Endothelial cell of umbilical vein (primary cell): Measurements from ENCODE around the gene NDUFS6. TPM values are rescaled to one million over a fixed set of nuclear protein-coding genes. Genes with fewer than 3 reads are reported as not detected.

Source experiments
- BruUV-seq: library from RNA; stranded (reverse); fragments of 400-500 nt; replicated peaks from 2 replicates; lab custom pipeline; 2021; lab: Mats Ljungman, UMichigan
- CTCF ChIA-PET: fragments of 300-600, 350-600 bp; sonication (Branson Sonifier 250); formaldehyde crosslinking; loops from one replicate; lab custom pipeline; 2021; ENCODE audit warnings: antibody characterized with exemption, inconsistent platforms; lab: Charles Lee
- POLR2A ChIA-PET: fragments of 300-600, 350-600 bp; sonication (Branson Sonifier 250); formaldehyde crosslinking; loops from one replicate; lab custom pipeline; 2021; ENCODE audit warnings: antibody characterized with exemption, inconsistent platforms; lab: Charles Lee
- DNase-seq: peaks from one replicate; pipeline ENCODE4 v3.0.0-alpha.2; 2011; ENCODE audit warnings: low read depth, low spot score
- FAIRE-seq: peaks from 2 replicates; lab custom pipeline; 2011; peaks lifted over from hg19 to GRCh38; lab: Jason Lieb, UNC
- H2AFZ ChIP-seq: 2 replicates; pipeline ENCODE4 v1.6.0; 2012; ENCODE audit warnings: low read depth, low read length, control low read depth, inconsistent platforms
- H3K27ac ChIP-seq: 2 replicates; pipeline ENCODE4 v1.5.1; 2011; ENCODE audit warnings: low read depth, mild to moderate bottlenecking, control low read depth, low read length, moderate library complexity; ENCODE audit not compliant: insufficient read depth
- H3K27me3 ChIP-seq, 2 experiments: 2 replicates each; pipeline versions ENCODE4 v1.6.0 to v1.6.1; 2011; ENCODE audit warnings: low read length in 2 of 2, mixed read lengths in 1 of 2; ENCODE audit not compliant: control insufficient read depth in 2 of 2, insufficient read depth in 2 of 2
- H3K36me3 ChIP-seq, 2 experiments: 2 replicates in 1 of 2; 3 replicates in 1 of 2; pipeline ENCODE4 v1.5.1; 2011; ENCODE audit warnings: low read length in 2 of 2, mild to moderate bottlenecking in 1 of 2, moderate library complexity in 1 of 2; ENCODE audit not compliant: control insufficient read depth in 2 of 2, insufficient read depth in 2 of 2; ENCODE audit errors: extremely low read depth in 1 of 2
- H3K4me1 ChIP-seq: 3 replicates; pipeline ENCODE4 v1.5.1; 2011; ENCODE audit warnings: mild to moderate bottlenecking, low read length; ENCODE audit not compliant: control insufficient read depth, insufficient read depth; ENCODE audit errors: extremely low read depth
- H3K4me2 ChIP-seq: 2 replicates; pipeline ENCODE4 v1.6.1; 2011; ENCODE audit warnings: low read length, control low read depth, mixed read lengths; ENCODE audit not compliant: insufficient read depth
- H3K4me3 ChIP-seq, 3 experiments: fragments of 200-600 bp in 1 of 3; sonication (generic), shearing (Covaris generic) in 1 of 3; replicated peaks in 1 of 3; 2 replicates each; pipeline ENCODE4 v1.5.1; 2011 to 2016; ENCODE audit warnings: control low read depth in 3 of 3, low read length in 3 of 3, mild to moderate bottlenecking in 2 of 3, inconsistent platforms in 1 of 3, low read depth in 1 of 3, moderate library complexity in 1 of 3; ENCODE audit not compliant: insufficient read depth in 1 of 3
- H3K79me2 ChIP-seq: 2 replicates; pipeline ENCODE4 v1.6.0; 2012; ENCODE audit warnings: low read length, inconsistent platforms; ENCODE audit not compliant: control insufficient read depth, insufficient read depth
- H3K9ac ChIP-seq: replicated peaks from 2 replicates; pipeline ENCODE3; 2011; ENCODE audit warnings: low read length, control low read depth; ENCODE audit not compliant: insufficient read depth; ENCODE audit errors: extremely low read depth
- H3K9me1 ChIP-seq: replicated peaks from 3 replicates; pipeline ENCODE4 v1.6.0; 2011; ENCODE audit warnings: mild to moderate bottlenecking, low read length; ENCODE audit not compliant: control insufficient read depth, insufficient read depth; ENCODE audit errors: extremely low read depth
- H3K9me3 ChIP-seq: replicated peaks from 2 replicates; pipeline ENCODE4 v1.5.1; 2012; ENCODE audit warnings: low read length, inconsistent platforms; ENCODE audit not compliant: control insufficient read depth, insufficient read depth
- H4K20me1 ChIP-seq: replicated peaks from 2 replicates; pipeline ENCODE3; 2011; ENCODE audit warnings: mild to moderate bottlenecking, low read length; ENCODE audit not compliant: control insufficient read depth, insufficient read depth; ENCODE audit errors: extremely low read depth
- EZH2 ChIP-seq: IDR thresholded peaks from 2 replicates; pipeline ENCODE4 v1.6.1; 2012; ENCODE audit warnings: borderline replicate concordance, low read depth, mild to moderate bottlenecking, moderate library complexity, low read length, inconsistent platforms; ENCODE audit not compliant: severe bottlenecking
- GATA2 ChIP-seq: IDR thresholded peaks from 2 replicates; pipeline ENCODE4 v1.7.0; 2011; ENCODE audit warnings: low read depth, mild to moderate bottlenecking, moderate library complexity, mixed read lengths, low read length; ENCODE audit not compliant: insufficient read length, insufficient read depth
- MYC ChIP-seq: IDR thresholded peaks from one replicate; pipeline ENCODE4 v1.6.1; 2011; ENCODE audit warnings: mild to moderate bottlenecking, low read depth, low read length
- POLR2A ChIP-seq: IDR thresholded peaks from 2 replicates; pipeline ENCODE4 v1.6.1; 2012; ENCODE audit warnings: low read depth, mild to moderate bottlenecking, control low read depth, low read length
- POLR2AphosphoS5 ChIP-seq: IDR thresholded peaks from 2 replicates; pipeline ENCODE4 v1.6.1; 2012; ENCODE audit warnings: low read depth, mild to moderate bottlenecking, control low read depth, low read length, moderate library complexity; ENCODE audit not compliant: insufficient read depth
- dilution Hi-C: fragments of 300-500 bp; cut with MboI; formaldehyde crosslinking; loops from one replicate; pipeline ENCODE4 v1.15.0; 2019; ENCODE audit warnings: low sequenced_read_pairs; ENCODE audit not compliant: extremely low pct_ligation_motif_present
- intact Hi-C: fragments of 100-400 bp; cut with micrococcal nuclease; formaldehyde crosslinking; loops from one replicate; pipeline ENCODE4 v1.10.0; 2022
- polyA plus RNA-seq, 4 experiments: library from polyadenylated mRNA; depleted of rRNA in 3 of 4; stranded (reverse) in 3 of 4; unstranded in 1 of 4; fragments of >200 nt; gene quantifications; 2 replicates each; pipeline versions ENCODE4 v1.2.1 to v1.2.3, GENCODE V29; 2011 to 2012; ENCODE audit warnings: missing spikeins in 1 of 4
- total RNA-seq: library from RNA; stranded (reverse); gene quantifications from 2 replicates; pipeline ENCODE4 v1.2.3, GENCODE V29; 2021
- TF ChIP-seq, protein P1 (sequence below), 2 donors: IDR thresholded peaks; 1 replicate in 1 of 2; 2 replicates in 1 of 2; pipeline ENCODE4 v1.5.1; 2011; ENCODE audit warnings: low read length in 2 of 2, mild to moderate bottlenecking in 2 of 2, moderate library complexity in 2 of 2, control low read depth in 1 of 2, inconsistent platforms in 1 of 2, low read depth in 1 of 2; ENCODE audit not compliant: insufficient read depth in 1 of 2; ENCODE audit errors: extremely low read depth in 1 of 2
- TF ChIP-seq, protein P2 (sequence below): IDR thresholded peaks from 2 replicates; pipeline ENCODE4 v1.6.1; 2011; ENCODE audit not compliant: insufficient read depth, insufficient read length

The NDUFS6 gene
- total and polyA plus RNA-seq, 2 donors (not counting 3 experiments of a cell fraction or from before 2014, with no cell fraction given) = 42.5 to 127 TPM

DNA sequence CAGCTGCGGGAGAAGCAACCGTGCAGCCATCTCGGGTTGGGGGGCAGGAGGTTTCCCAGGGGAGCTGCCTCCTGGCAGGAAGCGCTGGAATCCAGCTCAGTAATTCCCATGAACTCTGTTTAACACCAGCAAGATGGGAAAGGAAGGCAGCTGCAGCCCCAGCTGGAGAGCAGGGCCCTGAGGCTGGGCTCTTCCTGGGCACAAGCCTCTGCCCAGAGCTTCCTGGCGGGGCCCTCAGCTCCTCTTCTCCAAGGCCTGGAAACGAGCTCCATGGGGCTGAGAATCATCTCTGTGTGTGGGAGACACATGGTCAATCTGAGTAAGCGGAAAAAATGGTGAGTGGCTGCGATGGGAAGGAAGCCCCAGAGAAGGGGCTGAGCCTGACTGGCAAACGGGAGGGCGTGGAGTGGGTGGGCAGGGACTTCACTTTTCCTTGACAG, 7.9 kb upstream of the NDUFS6 start:
- Histone ChIP-seq H3K9me3 (no peaks in the 10 kb centered on the region), H3K4me3 (no peak overlapping the region), H4K20me1 (no peaks in the 10 kb centered on the region), H3K79me2 (peaks cover 14% of the 10 kb centered on the region), H3K27me3 (no peaks in the 10 kb centered on the region), H3K9me1 (no peaks in the 10 kb centered on the region), H3K36me3 (peaks cover 4 to 14% of the 10 kb centered on the region in 2 experiments), H2AFZ (peak overlapping the region; percentile 33), H3K4me2 (no peak overlapping the region), H3K27ac (peak overlapping the region; percentile 5), H3K4me1 (peaks cover 38% of the 10 kb centered on the region), H3K9ac (no peak overlapping the region)
- TF ChIP-seq POLR2A = no peak
- no TSS peak for BruUV-seq
- FAIRE-seq = no peak
- dilution Hi-C loops (no loop called here), intact Hi-C loops (no loop called here)
- ChIA-PET POLR2A (no interaction called here), CTCF (interaction anchor here (1.0 to 1.3 kb wide), 3 partner anchors 20 to 149 kb away, joined by 3 to 4 read pairs (median 3); no protein-coding TSS in a partner anchor)
- peak; percentile 29 for DNase-seq

DNA sequence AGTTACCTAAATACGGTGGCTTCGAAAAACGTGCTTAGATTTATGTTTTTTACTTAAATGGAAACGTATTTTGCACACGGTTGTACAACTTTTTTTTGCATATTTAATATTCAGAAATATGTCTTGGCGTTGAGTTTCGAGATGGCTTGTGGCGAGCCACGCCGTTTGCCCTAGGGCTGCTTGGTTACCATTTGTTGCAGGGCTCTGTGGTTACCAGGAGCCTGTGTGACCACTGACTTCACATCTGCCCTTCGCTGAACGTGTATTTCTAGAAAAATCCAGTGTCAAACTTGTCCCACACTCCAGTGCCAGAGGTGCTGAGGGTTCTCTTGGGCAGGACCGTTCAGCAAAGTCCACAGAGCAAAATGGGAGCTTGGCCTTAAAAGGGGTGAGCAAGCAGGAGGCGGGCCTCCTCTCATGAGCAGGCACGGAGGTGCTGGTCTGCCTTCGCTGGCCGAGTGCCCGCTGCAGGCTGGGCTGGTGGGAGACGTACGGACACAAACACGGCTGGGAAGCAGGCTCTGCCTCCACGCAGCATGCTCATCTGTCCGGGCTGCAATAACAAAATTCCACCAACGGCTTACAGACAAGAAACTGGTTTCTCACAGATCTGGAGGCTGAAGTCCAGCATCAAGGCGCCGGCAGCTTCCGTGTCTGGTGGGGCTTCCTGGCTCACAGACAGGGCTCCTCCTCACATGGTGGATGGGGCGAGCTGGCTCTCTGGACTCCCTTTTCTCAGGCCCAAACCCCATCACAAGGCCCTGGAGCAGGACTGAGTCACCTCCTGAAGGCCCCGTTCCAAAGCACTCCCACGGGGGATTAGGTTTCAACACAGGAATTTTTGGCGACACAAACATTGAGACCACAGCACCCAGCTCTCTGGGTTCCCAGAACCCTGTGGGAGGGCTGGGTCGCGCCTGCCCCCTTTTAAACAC, 7.0 kb upstream of the NDUFS6 start:
- DNase-seq = no peak
- Histone ChIP-seq H3K9ac (no peak overlapping the region), H3K4me1 (peaks cover 44% of the 10 kb centered on the region), H4K20me1 (no peaks in the 10 kb centered on the region), H3K4me2 (no peak overlapping the region), H3K9me1 (no peaks in the 10 kb centered on the region), H3K9me3 (no peaks in the 10 kb centered on the region), H3K36me3 (peaks cover 4 to 14% of the 10 kb centered on the region in 2 experiments), H3K79me2 (peaks cover 23% of the 10 kb centered on the region), H3K27ac (no peak overlapping the region), H3K4me3 (no peak overlapping the region), H3K27me3 (no peaks in the 10 kb centered on the region), H2AFZ (no peak overlapping the region)
- CTCF ChIA-PET = no interaction called here
- dilution Hi-C loops = no loop called here
- no TSS peak for BruUV-seq
- TF ChIP-seq GATA2 (no peak), EZH2 (no peak), MYC (no peak), POLR2AphosphoS5 (no peak), POLR2A (no peak)
- TF ChIP-seq, protein P1, sequence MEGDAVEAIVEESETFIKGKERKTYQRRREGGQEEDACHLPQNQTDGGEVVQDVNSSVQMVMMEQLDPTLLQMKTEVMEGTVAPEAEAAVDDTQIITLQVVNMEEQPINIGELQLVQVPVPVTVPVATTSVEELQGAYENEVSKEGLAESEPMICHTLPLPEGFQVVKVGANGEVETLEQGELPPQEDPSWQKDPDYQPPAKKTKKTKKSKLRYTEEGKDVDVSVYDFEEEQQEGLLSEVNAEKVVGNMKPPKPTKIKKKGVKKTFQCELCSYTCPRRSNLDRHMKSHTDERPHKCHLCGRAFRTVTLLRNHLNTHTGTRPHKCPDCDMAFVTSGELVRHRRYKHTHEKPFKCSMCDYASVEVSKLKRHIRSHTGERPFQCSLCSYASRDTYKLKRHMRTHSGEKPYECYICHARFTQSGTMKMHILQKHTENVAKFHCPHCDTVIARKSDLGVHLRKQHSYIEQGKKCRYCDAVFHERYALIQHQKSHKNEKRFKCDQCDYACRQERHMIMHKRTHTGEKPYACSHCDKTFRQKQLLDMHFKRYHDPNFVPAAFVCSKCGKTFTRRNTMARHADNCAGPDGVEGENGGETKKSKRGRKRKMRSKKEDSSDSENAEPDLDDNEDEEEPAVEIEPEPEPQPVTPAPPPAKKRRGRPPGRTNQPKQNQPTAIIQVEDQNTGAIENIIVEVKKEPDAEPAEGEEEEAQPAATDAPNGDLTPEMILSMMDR (IDR thresholded peaks at IDR 0.05; ENCODE audit: extremely low read depth in 1 of 2, insufficient read depth in 1 of 2, low read depth in 1 of 2, low read length in 2 of 2) = no peak
- TF ChIP-seq, protein P2, sequence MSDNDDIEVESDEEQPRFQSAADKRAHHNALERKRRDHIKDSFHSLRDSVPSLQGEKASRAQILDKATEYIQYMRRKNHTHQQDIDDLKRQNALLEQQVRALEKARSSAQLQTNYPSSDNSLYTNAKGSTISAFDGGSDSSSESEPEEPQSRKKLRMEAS = no peak
- intact Hi-C loops = no loop called here
- no peak for FAIRE-seq
- POLR2A ChIA-PET = no interaction called here
